ENCODE data around the gene CAPN13. TPM values are rescaled to one million over a fixed set of nuclear protein-coding genes. Genes with fewer than 3 reads are reported as not detected.

Gene CAPN13
- total and polyA plus RNA-seq, 4 donors = 0.13 to 0.42 TPM; not detected in 2

DNA sequence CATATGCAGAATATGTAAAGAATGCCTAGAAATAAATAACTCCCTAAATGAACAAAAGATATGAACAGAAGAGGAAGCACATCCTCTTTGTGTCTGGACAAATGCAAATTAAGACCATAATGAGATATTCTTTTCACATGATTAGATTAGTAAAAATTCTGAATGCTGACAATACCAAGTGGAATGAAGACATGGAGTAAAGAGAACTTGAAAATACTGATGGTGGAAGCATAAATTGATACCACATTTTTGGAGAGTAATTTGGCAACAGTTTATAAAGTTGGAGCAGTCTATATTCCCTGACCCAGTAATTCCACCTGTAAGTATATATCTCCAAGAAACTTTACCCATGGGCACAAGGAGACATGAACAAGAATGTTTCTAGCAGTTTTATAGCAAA lies 130.0 kb downstream of the CAPN13 start:
- Histone ChIP-seq H3K27ac (ENCODE audit: low read depth in 1 of 2, low read length in 2 of 2) (no peak overlapping the region), H3K4me3 (ENCODE audit: low read depth in 1 of 3, low read length in 3 of 3) (no peak overlapping the region), H3K36me3 (ENCODE audit: control insufficient read depth in 4 of 4, insufficient read depth in 3 of 4, low read depth in 1 of 4, low read length in 3 of 4) (no peaks in the 10 kb centered on the region), H3K4me1 (ENCODE audit: control insufficient read depth in 4 of 4, insufficient read depth in 4 of 4, low read length in 3 of 4) (no peaks in the 10 kb centered on the region), H3K9me3 (ENCODE audit: control insufficient read depth in 4 of 4, low read length in 3 of 4) (no peaks in the 10 kb centered on the region), H3K27me3 (ENCODE audit: control insufficient read depth in 4 of 4, insufficient read depth in 4 of 4, low read length in 3 of 4) (no peaks in the 10 kb centered on the region), H3K9ac (ENCODE audit: low read depth in 1 of 2, low read length in 2 of 2) (no peak overlapping the region)
- no peak for DNase-seq (ENCODE audit: low spot score)
- TF ChIP-seq YY1 (IDR thresholded peaks at IDR 0.05) = no peak

DNA sequence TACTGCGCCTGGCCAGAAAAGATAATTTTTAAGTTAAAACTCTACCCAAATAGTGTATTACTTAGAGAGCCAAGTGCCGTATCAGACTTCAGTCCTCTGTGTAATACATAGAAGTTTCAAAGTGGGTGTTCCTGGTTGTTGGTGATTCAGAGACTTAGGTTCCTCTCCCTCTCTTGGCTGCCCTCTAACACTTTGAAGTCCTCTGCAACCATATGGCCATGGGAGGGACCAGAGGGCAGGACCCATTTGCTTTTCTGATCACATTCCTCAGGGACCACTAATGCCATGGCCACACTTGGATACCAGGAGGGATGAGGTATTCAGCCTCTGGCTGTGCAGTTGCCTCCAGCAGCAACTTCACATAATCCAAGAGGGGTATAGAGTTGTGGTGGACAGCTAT lies 131.5 kb downstream of the CAPN13 start:
- DNase-seq (ENCODE audit: low spot score) = peak; percentile 5
- H3K9ac ChIP-seq (ENCODE audit: low read depth in 1 of 2, low read length in 2 of 2) = no peak overlapping the region
- no peaks in the 10 kb centered on the region for H3K9me3 ChIP-seq (ENCODE audit: control insufficient read depth in 4 of 4, low read length in 3 of 4)
- no peaks in the 10 kb centered on the region for H3K27me3 ChIP-seq (ENCODE audit: control insufficient read depth in 4 of 4, insufficient read depth in 4 of 4, low read length in 3 of 4)
- no peaks in the 10 kb centered on the region for H3K36me3 ChIP-seq (ENCODE audit: control insufficient read depth in 4 of 4, insufficient read depth in 3 of 4, low read depth in 1 of 4, low read length in 3 of 4)
- H3K4me3 ChIP-seq (ENCODE audit: low read depth in 1 of 3, low read length in 3 of 3) = no peak overlapping the region
- TF ChIP-seq ZBTB33 (IDR thresholded peaks at IDR 0.05) (no peak), GABPA (IDR thresholded peaks at IDR 0.05 in 1 of 2, conservative IDR thresholded peaks at IDR 0.05 in 1 of 2) (no peak), SP1 (IDR thresholded peaks at IDR 0.05) (no peak), MAX (IDR thresholded peaks at IDR 0.05) (no peak), HNF4A (conservative IDR thresholded peaks at IDR 0.05) (no peak), EGR1 (IDR thresholded peaks at IDR 0.05; ENCODE audit: low read depth in 2 of 2) (no peak), TAF1 (conservative IDR thresholded peaks at IDR 0.05) (no peak), RXRA (IDR thresholded peaks at IDR 0.05) (no peak), NR2F2 (IDR thresholded peaks at IDR 0.05) (no peak), YY1 (IDR thresholded peaks at IDR 0.05) (no peak), FOXA2 (IDR thresholded peaks at IDR 0.05) (no peak), FOXA1 (IDR thresholded peaks at IDR 0.05) (no peak), HNF4G (IDR thresholded peaks at IDR 0.05) (no peak)
- TF ChIP-seq, protein P1, sequence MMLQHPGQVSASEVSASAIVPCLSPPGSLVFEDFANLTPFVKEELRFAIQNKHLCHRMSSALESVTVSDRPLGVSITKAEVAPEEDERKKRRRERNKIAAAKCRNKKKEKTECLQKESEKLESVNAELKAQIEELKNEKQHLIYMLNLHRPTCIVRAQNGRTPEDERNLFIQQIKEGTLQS (IDR thresholded peaks at IDR 0.05) = no peak
- TF ChIP-seq, protein P2, sequence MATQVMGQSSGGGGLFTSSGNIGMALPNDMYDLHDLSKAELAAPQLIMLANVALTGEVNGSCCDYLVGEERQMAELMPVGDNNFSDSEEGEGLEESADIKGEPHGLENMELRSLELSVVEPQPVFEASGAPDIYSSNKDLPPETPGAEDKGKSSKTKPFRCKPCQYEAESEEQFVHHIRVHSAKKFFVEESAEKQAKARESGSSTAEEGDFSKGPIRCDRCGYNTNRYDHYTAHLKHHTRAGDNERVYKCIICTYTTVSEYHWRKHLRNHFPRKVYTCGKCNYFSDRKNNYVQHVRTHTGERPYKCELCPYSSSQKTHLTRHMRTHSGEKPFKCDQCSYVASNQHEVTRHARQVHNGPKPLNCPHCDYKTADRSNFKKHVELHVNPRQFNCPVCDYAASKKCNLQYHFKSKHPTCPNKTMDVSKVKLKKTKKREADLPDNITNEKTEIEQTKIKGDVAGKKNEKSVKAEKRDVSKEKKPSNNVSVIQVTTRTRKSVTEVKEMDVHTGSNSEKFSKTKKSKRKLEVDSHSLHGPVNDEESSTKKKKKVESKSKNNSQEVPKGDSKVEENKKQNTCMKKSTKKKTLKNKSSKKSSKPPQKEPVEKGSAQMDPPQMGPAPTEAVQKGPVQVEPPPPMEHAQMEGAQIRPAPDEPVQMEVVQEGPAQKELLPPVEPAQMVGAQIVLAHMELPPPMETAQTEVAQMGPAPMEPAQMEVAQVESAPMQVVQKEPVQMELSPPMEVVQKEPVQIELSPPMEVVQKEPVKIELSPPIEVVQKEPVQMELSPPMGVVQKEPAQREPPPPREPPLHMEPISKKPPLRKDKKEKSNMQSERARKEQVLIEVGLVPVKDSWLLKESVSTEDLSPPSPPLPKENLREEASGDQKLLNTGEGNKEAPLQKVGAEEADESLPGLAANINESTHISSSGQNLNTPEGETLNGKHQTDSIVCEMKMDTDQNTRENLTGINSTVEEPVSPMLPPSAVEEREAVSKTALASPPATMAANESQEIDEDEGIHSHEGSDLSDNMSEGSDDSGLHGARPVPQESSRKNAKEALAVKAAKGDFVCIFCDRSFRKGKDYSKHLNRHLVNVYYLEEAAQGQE (IDR thresholded peaks at IDR 0.05) = no peak
- no peaks in the 10 kb centered on the region for H3K4me1 ChIP-seq (ENCODE audit: control insufficient read depth in 4 of 4, insufficient read depth in 4 of 4, low read length in 3 of 4)
- no peak overlapping the region for H3K27ac ChIP-seq (ENCODE audit: low read depth in 1 of 2, low read length in 2 of 2)
- WGBS = 90% methylated on average over 2 of the region's 2 CpGs
